ENCODE data around the gene NRG2.

NRG2 gene

DNA sequence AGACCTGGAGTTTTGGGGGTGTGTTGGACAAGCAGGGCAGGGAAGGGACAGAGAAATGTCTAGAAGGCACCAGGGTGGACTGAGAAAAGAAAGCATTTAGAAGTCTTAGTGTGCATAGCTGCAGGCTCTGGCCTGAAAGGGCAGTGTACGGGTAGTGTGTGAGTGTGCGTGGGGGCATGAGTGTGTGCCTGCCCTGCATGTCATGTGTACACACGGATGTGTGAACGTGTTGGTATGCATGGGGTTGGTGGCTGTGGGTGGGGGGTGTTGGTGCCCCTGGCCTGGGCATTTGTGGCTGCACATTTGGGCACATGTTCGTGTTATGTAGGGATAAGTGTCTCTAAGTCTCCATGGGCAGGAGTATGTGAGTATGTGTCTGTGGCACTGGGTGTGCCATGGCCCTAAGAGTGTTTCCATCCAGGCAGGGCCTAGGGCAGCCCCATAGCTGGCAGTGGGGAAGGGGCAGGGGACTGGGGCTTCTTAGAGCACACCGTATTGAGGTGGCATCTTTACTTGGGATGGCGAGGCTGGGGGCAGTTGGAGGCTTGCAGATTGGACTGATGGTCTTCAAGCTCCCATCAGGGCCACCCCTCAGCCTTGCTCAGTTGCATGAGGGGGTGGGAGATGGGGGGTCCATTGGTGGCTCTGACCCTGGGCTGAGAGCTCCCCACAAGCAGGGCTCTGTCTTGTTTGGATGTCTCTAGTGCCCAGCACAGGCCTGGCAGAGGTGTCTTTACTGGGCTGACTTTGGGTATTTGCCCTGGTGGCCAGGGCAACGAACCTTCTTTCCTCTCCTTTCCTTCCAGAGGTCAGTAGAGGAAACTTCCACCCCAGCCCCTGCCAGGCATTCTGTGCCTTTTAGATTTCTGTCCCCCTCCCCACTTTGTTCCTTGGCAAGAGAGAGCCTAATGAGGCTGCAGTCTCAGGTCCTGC lies 232.5 kb downstream of the NRG2 start:
- DNase-seq (ENCODE audit: low spot score) = no peak

DNA sequence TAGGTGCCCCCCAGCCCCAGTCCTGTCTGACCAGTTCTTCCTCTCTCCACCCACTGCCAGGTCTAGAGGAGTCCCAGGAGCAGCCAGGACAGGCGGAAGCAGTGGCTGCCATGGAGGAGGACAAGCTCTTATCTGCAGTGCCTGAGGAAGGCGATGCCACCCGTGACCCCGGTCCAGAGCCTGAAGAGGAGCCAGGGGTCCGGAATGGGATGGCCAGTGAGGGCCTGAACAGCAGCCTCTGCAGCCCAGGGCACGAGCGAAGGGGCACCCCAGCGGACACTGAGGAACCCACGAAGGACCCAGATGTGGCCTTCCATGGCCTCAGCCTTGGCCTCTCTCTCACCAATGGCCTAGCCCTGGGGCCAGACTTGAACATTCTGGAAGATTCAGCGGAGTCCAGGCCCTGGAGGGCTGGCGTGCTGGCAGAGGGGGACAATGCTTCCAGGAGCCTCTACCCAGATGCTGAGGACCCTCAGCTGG lies 233.7 kb downstream of the NRG2 start:
- DNase-seq (ENCODE audit: low spot score) = no peak

DNA sequence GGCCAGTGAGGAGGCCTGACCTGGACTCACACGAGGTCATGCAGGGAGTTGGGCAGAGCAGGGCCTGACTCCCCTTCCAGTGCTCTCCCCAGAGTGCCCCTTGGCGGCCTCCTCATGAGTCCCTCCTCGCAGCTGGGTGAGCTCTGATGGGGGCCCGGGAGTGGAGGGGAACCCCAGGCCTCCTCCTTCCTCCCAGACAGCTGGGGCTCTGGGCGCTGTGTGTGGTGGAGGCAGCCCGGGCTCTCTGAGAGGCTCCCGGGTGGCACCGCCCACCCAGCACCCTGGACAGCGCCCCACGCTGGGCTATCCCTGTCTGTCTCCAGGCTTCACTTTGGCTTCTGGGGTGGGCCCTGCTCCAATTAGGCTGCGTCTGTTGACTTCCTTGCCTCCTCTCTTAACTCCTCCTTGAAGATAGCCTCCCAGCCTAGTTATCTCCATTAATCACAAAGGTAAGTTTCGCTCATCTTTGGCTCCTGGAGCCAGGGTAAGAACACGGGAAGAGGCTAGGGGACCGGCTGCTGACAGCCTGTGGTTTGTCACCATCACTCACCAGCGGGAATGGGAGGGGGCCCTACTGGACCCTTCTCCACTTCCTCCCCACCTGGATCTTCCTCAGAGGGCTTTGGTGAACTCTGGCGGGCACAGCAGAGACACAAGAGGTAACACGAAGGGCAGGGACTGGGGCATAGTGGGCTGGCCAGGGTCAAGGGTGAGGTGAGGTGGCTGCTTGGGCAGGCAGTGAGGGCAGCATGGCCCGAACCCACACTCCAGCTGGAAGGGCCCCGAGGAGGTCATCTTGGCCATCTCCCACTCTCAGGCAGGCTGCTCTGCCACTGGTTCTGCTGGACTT lies 234.4 kb downstream of the NRG2 start:
- peak; percentile 64 for DNase-seq (ENCODE audit: low spot score)

DNA sequence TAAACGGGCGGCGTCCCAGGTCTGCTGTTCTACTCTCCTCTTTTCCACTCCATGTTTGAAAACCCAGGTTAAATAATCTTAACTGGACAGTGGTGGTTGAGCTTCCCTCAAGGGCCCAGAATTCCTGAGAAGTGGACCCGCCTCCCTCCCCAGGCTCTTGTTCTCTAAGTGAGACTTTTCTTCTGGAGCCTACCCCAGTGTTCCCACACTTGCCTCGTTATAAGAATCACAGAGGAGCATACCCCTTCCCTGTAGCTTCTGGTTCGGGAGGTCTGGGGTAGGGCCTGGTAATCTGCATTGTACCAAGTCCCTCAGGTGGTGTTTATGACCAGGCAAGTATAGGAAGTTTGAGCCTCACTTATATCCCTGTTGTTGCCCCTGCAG lies 235.5 kb downstream of the NRG2 start:
- DNase-seq (ENCODE audit: low spot score) = no peak

- DNase-seq (ENCODE audit: low spot score) = no peak
Measured at GRCh38 chr5:139806726-139807646, 236.1 kb downstream of the NRG2 start.

DNA sequence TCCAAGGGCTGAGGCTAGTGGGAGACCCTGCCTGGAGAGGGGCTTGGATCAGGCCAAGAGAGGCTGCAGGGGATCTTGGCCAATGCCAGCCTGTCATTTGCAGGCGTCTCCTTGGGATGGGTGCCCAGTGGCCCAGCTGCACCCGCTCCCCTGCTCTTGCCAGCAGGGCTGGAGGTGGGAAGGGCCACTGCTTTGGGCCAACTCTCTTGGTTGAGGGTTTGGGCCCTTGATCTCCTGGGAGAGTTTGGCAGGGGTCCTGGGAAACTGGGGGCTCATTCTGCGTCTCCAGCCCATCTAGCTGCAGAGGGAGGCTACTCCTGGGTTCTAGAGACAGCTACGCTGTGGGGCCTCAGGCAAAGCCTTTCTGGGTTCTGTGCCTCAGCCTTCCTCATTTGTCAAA lies 237.0 kb downstream of the NRG2 start:
- DNase-seq (ENCODE audit: low spot score) = no peak

- no peak for DNase-seq (ENCODE audit: low spot score)
Measured at GRCh38 chr5:139805545-139805944, 237.6 kb downstream of the NRG2 start.

- no peak for DNase-seq (ENCODE audit: low spot score)
Measured at GRCh38 chr5:139804800-139805397, 238.2 kb downstream of the NRG2 start.

GRCh38 chr5:139803978-139804377 lies 239.1 kb downstream of the NRG2 start:
- no peak for DNase-seq (ENCODE audit: low spot score)

DNA sequence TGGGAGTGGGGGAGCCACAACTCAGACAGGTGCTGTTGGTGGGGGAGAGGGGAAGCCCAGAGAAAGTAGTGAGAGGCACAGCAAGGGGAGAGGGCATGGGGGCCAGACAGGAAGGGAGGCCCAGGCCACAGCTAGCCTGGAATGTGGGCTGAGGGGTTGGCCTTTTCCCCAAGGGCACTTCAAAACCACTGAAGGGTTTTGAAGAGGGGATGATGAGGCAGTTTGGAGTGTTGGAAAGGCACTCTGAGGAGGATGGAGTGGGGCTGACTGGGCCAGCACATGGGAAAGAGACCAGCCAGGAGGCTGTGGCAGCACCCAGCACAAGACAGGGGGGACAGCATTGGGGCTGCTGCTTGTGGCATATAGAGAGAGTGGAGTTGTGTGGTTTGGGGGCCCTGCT lies 243.7 kb downstream of the NRG2 start:
- no peak for DNase-seq (ENCODE audit: low spot score)

DNA sequence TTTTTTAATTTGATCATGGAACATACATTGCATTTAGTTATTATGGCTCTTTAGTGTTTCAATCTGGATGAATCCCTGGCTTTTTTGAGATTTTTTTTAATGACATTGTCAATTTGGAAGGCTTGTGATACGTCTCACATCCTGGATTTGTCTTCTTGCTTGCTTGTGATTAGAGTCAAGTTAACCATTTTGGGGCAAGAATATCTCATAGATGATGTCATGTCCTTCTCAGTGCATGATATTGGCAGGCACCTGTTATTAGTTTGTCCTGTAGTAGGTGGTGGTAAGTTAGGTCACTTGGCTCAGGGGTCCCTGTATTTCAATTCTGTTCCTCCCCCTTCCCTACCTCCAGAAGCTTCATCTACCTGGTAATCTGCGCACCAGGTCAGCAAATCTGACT lies 244.2 kb downstream of the NRG2 start:
- no peak for DNase-seq (ENCODE audit: low spot score)

DNA sequence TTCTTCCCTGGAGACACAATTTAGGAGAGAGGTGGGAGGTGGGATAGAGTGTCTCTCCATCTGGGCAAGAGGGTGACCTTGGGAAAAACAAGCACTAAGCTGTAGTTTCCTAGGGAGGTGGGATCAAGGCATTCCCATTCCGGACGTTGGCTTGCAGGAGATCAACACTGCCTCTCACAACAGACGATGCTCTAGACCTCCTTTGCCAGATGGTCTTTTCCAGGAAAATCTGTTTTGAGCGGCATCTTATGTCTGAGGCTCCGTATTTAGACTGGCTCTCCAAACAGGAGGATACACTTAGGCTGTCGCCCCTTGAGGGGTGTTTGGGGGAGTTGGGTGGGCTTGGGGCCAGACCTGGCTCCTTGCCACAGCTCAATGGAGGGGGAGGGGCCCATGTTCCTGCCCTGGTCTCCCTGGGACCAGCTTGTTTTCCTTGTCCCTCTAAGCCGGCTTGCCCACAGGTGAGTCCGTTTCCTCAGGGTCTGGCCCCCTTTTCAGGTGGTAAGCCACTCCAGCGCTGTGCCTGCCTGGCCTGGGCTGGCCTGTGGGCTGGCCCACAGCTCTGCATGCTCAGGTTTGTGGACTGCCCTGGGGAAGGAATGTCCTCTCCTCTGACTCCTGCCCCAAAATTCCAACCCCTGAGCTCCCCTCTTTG lies 245.1 kb downstream of the NRG2 start:
- DNase-seq (ENCODE audit: low spot score) = no peak

DNA sequence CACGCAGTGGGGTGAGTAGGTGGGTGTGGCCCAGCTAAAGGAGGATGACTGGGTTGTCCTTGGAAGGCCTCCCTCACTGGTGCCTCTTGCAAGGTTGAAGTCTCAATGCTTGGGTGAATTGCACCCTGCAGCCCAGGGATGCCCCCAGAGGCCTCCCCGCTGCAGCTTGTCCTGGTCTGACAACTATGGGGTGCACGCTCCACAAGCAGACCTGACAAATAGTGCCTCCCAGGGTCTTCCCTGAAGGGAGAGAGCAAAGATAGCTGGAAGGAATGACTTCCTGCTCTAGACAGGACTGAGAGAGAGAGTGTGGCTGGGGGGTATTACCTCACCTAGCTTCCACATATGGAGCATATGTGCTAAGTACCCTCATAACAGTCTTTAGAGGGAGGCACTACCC lies 245.8 kb downstream of the NRG2 start:
- no peak for DNase-seq (ENCODE audit: low spot score)
